BJ (cell line): ENCODE data around the gene FLCN. TPM values are rescaled to one million over a fixed set of nuclear protein-coding genes. Genes with fewer than 3 reads are reported as not detected.

ENCODE experiments used
- CTCF ChIA-PET: fragments of 350-600 bp; formaldehyde crosslinking; extraction: SDS; loops from one replicate; lab custom pipeline; 2021; ENCODE audit warnings: antibody characterized with exemption, inconsistent platforms; lab: Yijun Ruan, JAX
- POLR2A ChIA-PET: fragments of 300-600 bp; sonication (Branson Sonifier 250); formaldehyde crosslinking; extraction: SDS; loops from one replicate; lab custom pipeline; 2021; ENCODE audit warnings: antibody characterized with exemption; lab: Charles Lee
- DNase-seq: peaks from one replicate; pipeline ENCODE4 v3.0.0-alpha.2; 2011; ENCODE audit warnings: low read depth
- H3K27me3 ChIP-seq: 2 replicates; pipeline ENCODE4 v1.6.0; 2011; ENCODE audit warnings: low read length; ENCODE audit not compliant: control insufficient read depth, insufficient read depth
- H3K36me3 ChIP-seq: 2 replicates; pipeline ENCODE4 v1.5.1; 2011; ENCODE audit warnings: low read length; ENCODE audit not compliant: control insufficient read depth, insufficient read depth
- H3K4me3 ChIP-seq: 2 replicates; pipeline ENCODE4 v1.5.1; 2011; ENCODE audit warnings: low read depth, mild to moderate bottlenecking, control low read depth, low read length
- CTCF ChIP-seq: IDR thresholded peaks from 2 replicates; pipeline ENCODE4 v1.5.1; 2011; ENCODE audit warnings: low read depth, mild to moderate bottlenecking, control low read depth, inconsistent platforms, low read length, moderate library complexity; ENCODE audit not compliant: insufficient read depth
- polyA plus RNA-seq: library from polyadenylated mRNA; depleted of rRNA; stranded (reverse); fragments of >200 nt; gene quantifications from 2 replicates; pipeline ENCODE4 v1.2.3, GENCODE V29; 2011

The FLCN gene
- polyA plus RNA-seq, 1 experiment, result 15.4 TPM

- H3K36me3 ChIP-seq, result peaks cover 60% of the 10 kb centered on the region
- TF ChIP-seq CTCF, result no peak
- H3K27me3 ChIP-seq, result no peaks in the 10 kb centered on the region
- CTCF ChIA-PET, result no interaction called here
- POLR2A ChIA-PET, result no interaction called here
- H3K4me3 ChIP-seq, result no peak overlapping the region
- DNase-seq, result no peak
Observed at GRCh38 chr17:17168401-17168800, 68.6 kb downstream of the FLCN start.

- TF ChIP-seq CTCF, result no peak
- DNase-seq, result no peak
- H3K4me3 ChIP-seq, result no peak overlapping the region
- H3K27me3 ChIP-seq, result no peaks in the 10 kb centered on the region
- CTCF ChIA-PET, result no interaction called here
- peaks cover 59% of the 10 kb centered on the region for H3K36me3 ChIP-seq
- POLR2A ChIA-PET, result no interaction called here
Observed at GRCh38 chr17:17167986-17168385, 69.0 kb downstream of the FLCN start.

- Histone ChIP-seq H3K36me3 (peaks cover 53% of the 10 kb centered on the region), H3K4me3 (no peak overlapping the region), H3K27me3 (no peaks in the 10 kb centered on the region)
- ChIA-PET POLR2A (no interaction called here), CTCF (interaction anchor here (0.6 to 1.4 kb wide), 2 partner anchors 21 to 25 kb away, joined by 4 to 6 read pairs; no protein-coding TSS in a partner anchor)
- TF ChIP-seq CTCF, result no peak
- DNase-seq, result no peak
Observed at GRCh38 chr17:17167356-17167755, 69.6 kb downstream of the FLCN start.

GRCh38 chr17:17166446-17166845 lies 70.5 kb downstream of the FLCN start:
- Histone ChIP-seq H3K36me3 (peaks cover 55% of the 10 kb centered on the region), H3K27me3 (no peaks in the 10 kb centered on the region), H3K4me3 (no peak overlapping the region)
- DNase-seq, result no peak
- ChIA-PET POLR2A (no interaction called here), CTCF (interaction anchor here (1.4 kb wide), 1 partner anchor 25 kb away, joined by 4 read pairs; no protein-coding TSS in a partner anchor)
- no peak for TF ChIP-seq CTCF

GRCh38 chr17:17165666-17166308 lies 71.2 kb downstream of the FLCN start:
- ChIA-PET POLR2A (no interaction called here), CTCF (interaction anchor here (1.4 kb wide), 1 partner anchor 24 kb away, joined by 4 read pairs; no protein-coding TSS in a partner anchor)
- no peak for TF ChIP-seq CTCF
- Histone ChIP-seq H3K27me3 (no peaks in the 10 kb centered on the region), H3K36me3 (peaks cover 53% of the 10 kb centered on the region), H3K4me3 (no peak overlapping the region)
- DNase-seq, result no peak
